Smooth muscle cell (in vitro differentiated cells): ENCODE results near the gene MGME1. TPM values are rescaled to one million over a fixed set of nuclear protein-coding genes. Genes with fewer than 3 reads are reported as not detected.

ENCODE experiments used
- DNase-seq: peaks from one replicate; lab custom pipeline; 2025; ENCODE audit not compliant: unreplicated experiment; lab: John Stamatoyannopoulos, UW
- H2AFZ ChIP-seq: fragments of 200-600 bp; sonication (generic); 2 replicates; pipeline ENCODE4 v1.6.0; 2016; ENCODE audit warnings: antibody characterized with exemption, low read depth, mild to moderate bottlenecking
- H3F3A ChIP-seq: fragments of 200-600 bp; sonication (generic); 2 replicates; pipeline ENCODE4 v1.6.0; 2017; ENCODE audit warnings: antibody characterized with exemption, low read depth
- H3K27ac ChIP-seq: fragments of 200-600 bp; sonication (generic); 2 replicates; pipeline ENCODE4 v1.5.1; 2016; ENCODE audit warnings: low read depth, mild to moderate bottlenecking
- H3K27me3 ChIP-seq: fragments of 200-600 bp; sonication (generic); 2 replicates; pipeline ENCODE4 v1.6.1; 2016; ENCODE audit warnings: low read depth, mild to moderate bottlenecking
- H3K36me3 ChIP-seq: fragments of 200-600 bp; sonication (generic); 2 replicates; pipeline ENCODE4 v1.5.1; 2016; ENCODE audit warnings: low read depth
- H3K4me1 ChIP-seq: fragments of 200-600 bp; sonication (generic); 2 replicates; pipeline ENCODE4 v1.5.1; 2016; ENCODE audit warnings: low read depth
- H3K4me2 ChIP-seq: fragments of 200-600 bp; sonication (generic); 2 replicates; pipeline ENCODE4 v1.6.0; 2016; ENCODE audit warnings: mild to moderate bottlenecking
- H3K4me3 ChIP-seq: fragments of 200-600 bp; sonication (generic); 2 replicates; pipeline ENCODE4 v1.5.1; 2016; ENCODE audit warnings: mild to moderate bottlenecking
- H3K79me2 ChIP-seq: fragments of 200-600 bp; sonication (generic); 2 replicates; pipeline ENCODE4 v1.6.0; 2016; ENCODE audit warnings: low read depth, mild to moderate bottlenecking
- H3K9ac ChIP-seq: fragments of 200-600 bp; sonication (generic); 2 replicates; pipeline ENCODE4 v1.6.0; 2016; ENCODE audit warnings: low read depth
- H3K9me3 ChIP-seq: fragments of 200-600 bp; sonication (generic); replicated peaks from 2 replicates; pipeline ENCODE4 v1.5.1; 2016; ENCODE audit warnings: low read depth
- H4K20me1 ChIP-seq: fragments of 200-600 bp; sonication (generic); 2 replicates; pipeline ENCODE4 v1.6.0; 2016; ENCODE audit warnings: low read depth
- CTCF ChIP-seq: fragments of 200-600 bp; sonication (generic); IDR thresholded peaks from 2 replicates; pipeline ENCODE4 v1.5.1; 2017; ENCODE audit warnings: borderline replicate concordance, mild to moderate bottlenecking, antibody characterized with exemption; ENCODE audit not compliant: insufficient read depth, poor library complexity, severe bottlenecking
- WGBS: methylation state at CpG from one replicate; pipeline ENCODE4 v1.1.7; 2016; ENCODE audit warnings: low lambda C conversion rate; 5-methylcytosine and 5-hydroxymethylcytosine counted together
- polyA plus RNA-seq: library from polyadenylated mRNA; unstranded; fragments of >200 nt; fragmentation: Nextera tagmentation; extraction: Ambion mirVana; gene quantifications from 2 replicates; pipeline ENCODE4 v1.2.1, GENCODE V29; 2016
- total RNA-seq: library from RNA; depleted of rRNA; stranded (reverse); fragments of >200 nt; gene quantifications from 2 replicates; pipeline ENCODE4 v1.2.3, GENCODE V29; 2014

Gene MGME1
- total and polyA plus RNA-seq, 2 experiments from 2014 or later = 15.7 to 16.0 TPM

- peaks cover 8% of the 10 kb centered on the region for H3F3A ChIP-seq
- no peak overlapping the region for H3K9ac ChIP-seq
- H4K20me1 ChIP-seq = peaks cover 5% of the 10 kb centered on the region
- peak overlapping the region; percentile 16 for H3K4me2 ChIP-seq
- no peak overlapping the region for H3K27ac ChIP-seq
- no peaks in the 10 kb centered on the region for H3K79me2 ChIP-seq
- TF ChIP-seq CTCF = no peak
- H3K36me3 ChIP-seq = no peaks in the 10 kb centered on the region
- H3K4me3 ChIP-seq = no peak overlapping the region
- H2AFZ ChIP-seq = no peak overlapping the region
- 68% methylated on average over 5 of the region's 5 CpGs for WGBS
- H3K4me1 ChIP-seq = peaks cover 25% of the 10 kb centered on the region
- DNase-seq = no peak
- no peaks in the 10 kb centered on the region for H3K27me3 ChIP-seq
- no peaks in the 10 kb centered on the region for H3K9me3 ChIP-seq
Observed at GRCh38 chr20:17933711-17934110, 35.1 kb upstream of the MGME1 start.

- H2AFZ ChIP-seq = no peak overlapping the region
- peaks cover 10% of the 10 kb centered on the region for H3F3A ChIP-seq
- peak overlapping the region; percentile 65 for H3K27ac ChIP-seq
- no peak overlapping the region for H3K4me3 ChIP-seq
- H3K36me3 ChIP-seq = no peaks in the 10 kb centered on the region
- peak overlapping the region; percentile 50 for H3K4me2 ChIP-seq
- WGBS = 51% methylated on average over 16 of the region's 16 CpGs
- no peaks in the 10 kb centered on the region for H3K9me3 ChIP-seq
- no peak for DNase-seq
- no peaks in the 10 kb centered on the region for H3K79me2 ChIP-seq
- no peak for TF ChIP-seq CTCF
- no peak overlapping the region for H3K9ac ChIP-seq
- H3K4me1 ChIP-seq = peaks cover 28% of the 10 kb centered on the region
- H4K20me1 ChIP-seq = peaks cover 5% of the 10 kb centered on the region
- H3K27me3 ChIP-seq = no peaks in the 10 kb centered on the region
Observed at GRCh38 chr20:17934141-17934862, 34.5 kb upstream of the MGME1 start.

GRCh38 chr20:17935186-17935585 lies 33.6 kb upstream of the MGME1 start:
- no peaks in the 10 kb centered on the region for H3K79me2 ChIP-seq
- no peak overlapping the region for H3K9ac ChIP-seq
- no peak overlapping the region for H3K4me3 ChIP-seq
- H3K27ac ChIP-seq = no peak overlapping the region
- no peak for TF ChIP-seq CTCF
- H3K4me2 ChIP-seq = no peak overlapping the region
- peaks cover 28% of the 10 kb centered on the region for H3K4me1 ChIP-seq
- H2AFZ ChIP-seq = no peak overlapping the region
- H3K36me3 ChIP-seq = no peaks in the 10 kb centered on the region
- H3F3A ChIP-seq = peaks cover 18% of the 10 kb centered on the region
- H3K27me3 ChIP-seq = no peaks in the 10 kb centered on the region
- H3K9me3 ChIP-seq = no peaks in the 10 kb centered on the region
- H4K20me1 ChIP-seq = peaks cover 5% of the 10 kb centered on the region
- DNase-seq = no peak
- 72% methylated on average over 3 of the region's 3 CpGs for WGBS

- no peak for DNase-seq
- Histone ChIP-seq H4K20me1 (peaks cover 5% of the 10 kb centered on the region), H3K79me2 (no peaks in the 10 kb centered on the region), H3K9me3 (no peaks in the 10 kb centered on the region), H3K27me3 (no peaks in the 10 kb centered on the region), H3K4me2 (no peak overlapping the region), H3K4me1 (peaks cover 28% of the 10 kb centered on the region), H3K9ac (no peak overlapping the region), H3K27ac (no peak overlapping the region), H3K36me3 (no peaks in the 10 kb centered on the region), H3K4me3 (no peak overlapping the region), H2AFZ (no peak overlapping the region), H3F3A (peaks cover 21% of the 10 kb centered on the region)
- no peak for TF ChIP-seq CTCF
- 69% methylated on average over 9 of the region's 9 CpGs for WGBS
Observed at GRCh38 chr20:17935761-17936160, 33.1 kb upstream of the MGME1 start.
